T-helper 1 cell treated with Interleukin-12 subunit alpha and Interleukin-12 subunit beta and Interleukin-4 antibody, amounts not matched to agents 30 μg/mL and 1 μg/mL, for 36 hours (primary cell): ENCODE measurements around the gene WNT1.

Experiments
- H3K27ac Mint-ChIP-seq: one replicate; pipeline ENCODE4 v1.8.0; 2021; ENCODE audit warnings: mild to moderate bottlenecking, mixed read lengths
- H3K27me3 Mint-ChIP-seq: one replicate; pipeline ENCODE4 v1.8.0; 2021; ENCODE audit warnings: low read depth, mixed read lengths
- H3K36me3 Mint-ChIP-seq: one replicate; pipeline ENCODE4 v1.8.0; 2021; ENCODE audit warnings: low read depth, mixed read lengths
- H3K4me1 Mint-ChIP-seq: one replicate; pipeline ENCODE4 v1.8.0; 2021; ENCODE audit warnings: low read depth, mixed read lengths
- H3K4me3 Mint-ChIP-seq: one replicate; pipeline ENCODE4 v1.8.0; 2021; ENCODE audit warnings: mild to moderate bottlenecking, moderate library complexity, mixed read lengths
- H3K9me3 Mint-ChIP-seq: one replicate; pipeline ENCODE4 v1.8.0; 2021; ENCODE audit warnings: mixed read lengths

The WNT1 gene

DNA sequence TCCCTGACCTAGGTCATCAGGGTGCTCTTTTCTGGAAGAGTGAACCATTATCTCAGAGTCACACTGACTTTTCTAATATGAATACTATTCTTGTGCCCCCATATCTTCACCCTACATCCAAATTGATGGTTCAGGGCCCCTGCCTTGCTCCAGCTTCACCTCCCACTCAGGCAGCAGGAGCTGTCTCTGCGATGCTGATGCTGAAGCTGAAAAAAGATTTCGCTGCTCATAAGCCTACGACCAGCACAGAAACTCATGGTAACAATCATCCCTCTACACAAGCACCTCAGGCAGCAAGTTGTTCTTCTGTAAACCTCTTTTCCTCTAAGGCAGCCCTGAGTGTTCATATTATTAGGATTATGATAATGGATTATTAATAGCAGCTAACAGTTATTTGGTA is 24.1 kb upstream of the WNT1 start:
- Mint-ChIP-seq H3K4me3 (no peak overlapping the region), H3K9me3 (no peaks in the 10 kb centered on the region), H3K27ac (no peak overlapping the region), H3K27me3 (peaks cover 7% of the 10 kb centered on the region), H3K4me1 (peaks cover 32% of the 10 kb centered on the region), H3K36me3 (peaks cover 12% of the 10 kb centered on the region)

- Mint-ChIP-seq H3K4me1 (peaks cover 32% of the 10 kb centered on the region), H3K27me3 (peaks cover 13% of the 10 kb centered on the region), H3K4me3 (peak overlapping the region; percentile 94), H3K36me3 (peaks cover 12% of the 10 kb centered on the region), H3K9me3 (no peaks in the 10 kb centered on the region), H3K27ac (no peak overlapping the region)
Observed at GRCh38 chr12:48954841-48955501, 23.2 kb upstream of the WNT1 start.

DNA sequence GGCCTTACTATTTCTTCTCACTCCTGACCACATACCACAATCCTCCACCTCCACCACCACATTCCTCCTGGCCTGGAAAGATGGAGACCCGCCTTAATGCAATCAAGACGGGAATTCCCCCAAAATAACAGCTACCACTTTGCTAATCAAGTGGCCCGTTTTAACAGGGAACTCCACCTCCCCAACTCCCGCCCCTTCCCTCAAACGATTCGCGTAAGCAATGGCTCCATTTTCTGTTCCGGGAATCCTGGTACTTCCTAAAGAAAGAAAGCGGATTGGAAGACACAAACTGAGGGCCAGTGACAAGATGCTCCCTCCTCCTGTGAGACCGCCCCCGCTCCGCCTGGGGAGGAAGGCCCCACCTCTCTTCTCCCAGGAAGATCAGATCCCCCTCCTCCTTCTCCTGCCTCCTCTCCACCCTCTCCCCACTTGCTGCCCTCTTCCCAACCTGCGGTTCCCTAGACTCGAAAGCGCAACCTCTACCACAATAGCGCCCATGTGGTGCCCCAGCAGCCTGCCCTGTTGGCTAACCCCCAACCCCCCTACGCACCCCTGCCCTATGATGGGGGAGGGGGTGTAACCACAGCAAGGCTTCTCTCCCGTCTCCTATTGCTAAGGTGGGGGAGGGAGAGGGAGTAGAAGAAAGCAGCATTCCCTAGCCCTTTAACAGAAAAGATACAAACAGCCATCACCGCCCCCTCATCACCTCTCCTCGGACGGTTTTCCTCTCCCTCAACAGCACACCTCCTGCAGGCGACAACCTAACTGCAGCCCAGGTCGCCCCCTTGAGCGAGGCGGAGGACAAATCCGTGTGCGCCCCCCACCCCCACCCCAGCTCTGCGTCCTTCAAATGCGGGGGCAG is 21.6 kb upstream of the WNT1 start:
- Mint-ChIP-seq H3K27me3 (peaks cover 25% of the 10 kb centered on the region), H3K27ac (peak overlapping the region; percentile 81), H3K4me3 (peak overlapping the region; percentile 94), H3K36me3 (peaks cover 12% of the 10 kb centered on the region), H3K4me1 (peaks cover 32% of the 10 kb centered on the region), H3K9me3 (no peaks in the 10 kb centered on the region)

GRCh38 chr12:48957141-48958048 is 20.7 kb upstream of the WNT1 start, which contains the start of gene ARF3:
TSS of gene ARF3 (minus strand) at chr12:48957487. CDS start at chr12:48941095, 16,392 bp downstream.
- Mint-ChIP-seq H3K4me3 (peak within 1 kb of the TSS; percentile 94), H3K36me3 (peaks cover 11% of the 10 kb centered on the region), H3K4me1 (peaks cover 31% of the 10 kb centered on the region), H3K27me3 (peaks cover 25% of the 10 kb centered on the region), H3K9me3 (no peaks in the 10 kb centered on the region), H3K27ac (peak within 1 kb of the TSS; percentile 81)

GRCh38 chr12:48958049-48958388 is 20.1 kb upstream of the WNT1 start:
- Mint-ChIP-seq H3K4me1 (peaks cover 28% of the 10 kb centered on the region), H3K27me3 (peaks cover 28% of the 10 kb centered on the region), H3K27ac (no peak overlapping the region)

DNA sequence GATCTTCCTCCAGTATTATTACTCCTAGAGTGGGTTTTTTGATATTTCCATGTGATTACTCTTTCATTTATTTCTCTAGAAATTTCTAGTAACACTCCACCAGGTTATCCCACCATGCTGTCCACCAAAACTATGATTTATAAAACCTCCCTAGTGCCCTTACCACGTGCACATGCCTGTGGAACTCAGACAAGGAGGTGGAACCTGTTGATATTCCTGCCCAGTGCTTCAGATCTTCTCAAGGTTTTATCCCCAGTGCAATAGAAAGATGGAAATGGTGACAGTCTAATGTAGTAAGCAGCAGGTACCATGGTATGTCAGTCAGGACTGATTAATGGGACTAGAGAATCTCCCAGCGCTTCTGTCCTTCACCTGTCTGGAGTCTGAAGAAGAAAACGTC is 17.3 kb upstream of the WNT1 start:
- peaks cover 39% of the 10 kb centered on the region for H3K27me3 Mint-ChIP-seq
- H3K27ac Mint-ChIP-seq: no peak overlapping the region
- no peak overlapping the region for H3K4me3 Mint-ChIP-seq
- H3K4me1 Mint-ChIP-seq: peaks cover 16% of the 10 kb centered on the region
- H3K36me3 Mint-ChIP-seq: no peaks in the 10 kb centered on the region
- H3K9me3 Mint-ChIP-seq: no peaks in the 10 kb centered on the region

More at GRCh38 chr12:48958049-48958388, 20.1 kb upstream of the WNT1 start:
- H3K36me3 Mint-ChIP-seq: peaks cover 9% of the 10 kb centered on the region
- no peaks in the 10 kb centered on the region for H3K9me3 Mint-ChIP-seq
- peak overlapping the region; percentile 94 for H3K4me3 Mint-ChIP-seq

DNA sequence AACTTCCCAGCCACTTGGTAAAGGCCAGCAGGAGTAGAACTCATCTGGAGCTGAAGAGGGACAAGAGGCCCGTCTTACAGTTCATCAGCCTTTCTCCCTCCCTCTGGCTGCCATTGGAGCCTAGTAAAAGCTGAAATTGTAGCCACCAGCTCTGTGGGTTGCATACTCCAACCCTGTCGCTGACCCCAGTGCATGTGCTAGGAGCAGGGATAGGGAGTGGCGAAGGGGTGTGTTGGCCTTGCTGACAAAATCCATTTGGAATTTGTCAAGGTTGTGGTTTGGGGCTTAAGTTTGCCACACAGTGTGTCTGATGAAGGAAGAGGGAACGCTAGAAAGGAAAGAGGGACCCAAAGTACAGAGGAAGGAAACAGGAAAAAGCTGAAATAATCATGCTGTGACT is 16.8 kb upstream of the WNT1 start:
- Mint-ChIP-seq H3K9me3 (no peaks in the 10 kb centered on the region), H3K27ac (no peak overlapping the region), H3K36me3 (no peaks in the 10 kb centered on the region), H3K4me3 (no peak overlapping the region), H3K4me1 (peaks cover 11% of the 10 kb centered on the region), H3K27me3 (peaks cover 43% of the 10 kb centered on the region)

DNA sequence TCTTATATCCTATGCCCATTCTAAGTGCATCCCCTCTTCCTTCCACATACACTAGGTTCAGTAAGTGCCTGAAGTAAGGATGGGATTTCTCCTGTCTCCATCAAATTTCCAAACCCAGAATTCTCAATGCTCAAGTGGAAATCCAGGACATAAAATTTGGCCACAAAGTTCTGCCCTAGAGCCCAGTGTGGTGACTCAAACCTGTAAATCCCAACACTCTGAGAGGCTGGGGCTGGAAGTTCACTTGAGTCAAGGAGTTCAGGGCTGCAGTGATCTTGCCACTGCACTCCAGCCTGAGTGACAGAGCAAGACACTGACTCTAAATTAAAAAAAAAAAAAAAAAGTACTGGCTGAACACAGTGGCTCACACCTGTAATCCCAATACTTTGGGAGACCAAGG is 16.3 kb upstream of the WNT1 start:
- H3K9me3 Mint-ChIP-seq: no peaks in the 10 kb centered on the region
- H3K4me3 Mint-ChIP-seq: no peak overlapping the region
- peaks cover 7% of the 10 kb centered on the region for H3K4me1 Mint-ChIP-seq
- H3K27me3 Mint-ChIP-seq: peaks cover 46% of the 10 kb centered on the region
- no peaks in the 10 kb centered on the region for H3K36me3 Mint-ChIP-seq
- H3K27ac Mint-ChIP-seq: no peak overlapping the region

- Mint-ChIP-seq H3K4me1 (peaks cover 5% of the 10 kb centered on the region), H3K4me3 (no peak overlapping the region), H3K9me3 (no peaks in the 10 kb centered on the region), H3K27me3 (peaks cover 59% of the 10 kb centered on the region), H3K27ac (no peak overlapping the region), H3K36me3 (no peaks in the 10 kb centered on the region)
Observed at GRCh38 chr12:48965298-48965838, 12.8 kb upstream of the WNT1 start.

GRCh38 chr12:48966177-48966895 is 11.8 kb upstream of the WNT1 start:
- no peaks in the 10 kb centered on the region for H3K9me3 Mint-ChIP-seq
- H3K4me3 Mint-ChIP-seq: no peak overlapping the region
- H3K4me1 Mint-ChIP-seq: peaks cover 15% of the 10 kb centered on the region
- H3K36me3 Mint-ChIP-seq: peaks cover 3% of the 10 kb centered on the region
- no peak overlapping the region for H3K27ac Mint-ChIP-seq
- H3K27me3 Mint-ChIP-seq: peaks cover 59% of the 10 kb centered on the region

- Mint-ChIP-seq H3K36me3 (peaks cover 4% of the 10 kb centered on the region), H3K27me3 (peaks cover 71% of the 10 kb centered on the region), H3K9me3 (no peaks in the 10 kb centered on the region), H3K4me3 (no peak overlapping the region), H3K4me1 (peaks cover 23% of the 10 kb centered on the region), H3K27ac (no peak overlapping the region)
Observed at GRCh38 chr12:48967991-48968390, 10.1 kb upstream of the WNT1 start.

DNA sequence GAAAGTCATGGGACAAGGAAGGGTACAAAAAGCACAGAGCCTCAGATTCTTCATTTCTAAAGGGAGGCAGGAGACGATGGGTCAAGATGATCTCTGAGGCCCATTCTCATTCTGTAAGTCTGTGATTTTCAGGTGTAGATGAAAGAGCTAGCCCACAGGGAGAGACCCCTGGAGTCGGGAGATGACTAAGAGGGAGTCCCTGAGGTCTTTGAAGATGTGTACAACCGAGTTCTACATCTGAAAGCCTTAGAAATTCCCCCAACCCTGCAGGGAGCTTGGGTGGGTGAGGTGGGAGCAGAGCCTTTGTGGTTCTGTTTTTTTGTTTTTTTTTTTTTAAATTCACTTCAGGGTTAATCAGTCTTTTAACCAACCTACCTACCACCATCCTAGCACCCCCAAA is 9.7 kb upstream of the WNT1 start:
- peaks cover 74% of the 10 kb centered on the region for H3K27me3 Mint-ChIP-seq
- peaks cover 4% of the 10 kb centered on the region for H3K36me3 Mint-ChIP-seq
- no peak overlapping the region for H3K27ac Mint-ChIP-seq
- peaks cover 23% of the 10 kb centered on the region for H3K4me1 Mint-ChIP-seq
- H3K4me3 Mint-ChIP-seq: no peak overlapping the region
- no peaks in the 10 kb centered on the region for H3K9me3 Mint-ChIP-seq

DNA sequence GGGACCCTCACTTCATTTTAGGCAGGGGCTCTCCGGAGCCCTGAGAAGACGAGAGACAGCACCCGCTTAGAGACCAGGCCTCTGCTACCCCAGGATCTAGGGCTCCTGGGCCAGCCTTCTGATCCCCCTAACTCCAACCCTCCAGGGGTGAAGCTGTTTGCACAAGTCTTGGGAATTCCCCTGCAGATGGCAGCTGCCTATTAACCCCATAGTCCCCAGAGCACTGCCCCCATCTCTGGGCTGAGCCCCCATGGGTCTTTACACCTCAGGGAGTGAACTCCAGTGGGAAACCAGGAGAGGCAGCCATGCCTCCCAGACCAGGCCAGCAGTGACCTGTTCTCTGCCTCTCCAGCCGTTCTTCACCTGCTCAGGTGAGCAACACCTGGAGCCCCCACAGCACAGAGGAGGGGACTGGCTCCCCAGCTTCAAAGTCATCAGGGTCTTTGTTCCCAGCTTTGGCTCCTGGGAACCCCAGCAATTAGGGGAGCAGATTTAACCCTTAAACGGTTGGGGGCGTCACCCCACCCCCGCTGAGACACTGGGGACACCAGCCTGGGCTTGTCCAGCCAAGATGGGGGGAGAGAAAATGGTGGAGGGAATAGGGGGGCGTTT is 8.9 kb upstream of the WNT1 start:
- peaks cover 82% of the 10 kb centered on the region for H3K27me3 Mint-ChIP-seq
- peaks cover 4% of the 10 kb centered on the region for H3K36me3 Mint-ChIP-seq
- no peak overlapping the region for H3K27ac Mint-ChIP-seq
- H3K4me1 Mint-ChIP-seq: peaks cover 23% of the 10 kb centered on the region
- H3K4me3 Mint-ChIP-seq: no peak overlapping the region
- no peaks in the 10 kb centered on the region for H3K9me3 Mint-ChIP-seq
